NT2/D1 (cell line): Measurements from ENCODE around the gene RALGPS1.

Source experiments
- SUZ12 ChIP-seq: IDR thresholded peaks from 2 replicates; pipeline ENCODE4 v1.6.1; 2011; ENCODE audit not compliant: insufficient read length, insufficient read depth; ENCODE audit errors: extremely low read depth
- YY1 ChIP-seq: IDR thresholded peaks from 2 replicates; pipeline ENCODE4 v1.6.1; 2011; ENCODE audit not compliant: insufficient read length, insufficient read depth
- ZNF274 ChIP-seq: IDR thresholded peaks from 2 replicates; pipeline ENCODE4 v1.6.1; 2011; ENCODE audit warnings: mild to moderate bottlenecking, low read depth, low read length

DNA sequence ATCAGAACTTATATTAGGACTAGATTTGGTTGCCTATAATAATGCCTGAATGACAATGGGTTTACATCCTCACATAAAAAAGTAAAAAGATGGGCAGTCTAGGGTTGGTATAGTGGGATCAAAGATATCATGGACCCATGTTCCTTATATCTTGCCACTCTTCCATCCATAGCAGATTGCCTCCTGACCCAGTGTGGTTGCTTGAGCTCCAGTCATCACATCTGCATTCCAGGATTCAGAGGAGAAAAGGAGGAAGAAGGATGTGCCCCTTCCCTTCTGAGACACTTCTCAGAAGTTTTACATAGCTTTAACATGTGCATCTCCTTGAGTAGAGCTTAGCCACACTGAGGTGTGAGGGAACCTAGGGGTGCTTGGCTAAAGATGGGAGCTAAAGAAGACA lies 22.9 kb downstream of the RALGPS1 start:
- no peak for TF ChIP-seq ZNF274
- TF ChIP-seq YY1 = no peak
- no peak for TF ChIP-seq SUZ12
